ENCODE data around the gene CTDSPL2.
"Not testable (repeated sequence)": the region's sequence is repeated elsewhere in the genome, so short reads cannot be mapped to it uniquely, and the experiment has no call there.

CTDSPL2 gene

DNA sequence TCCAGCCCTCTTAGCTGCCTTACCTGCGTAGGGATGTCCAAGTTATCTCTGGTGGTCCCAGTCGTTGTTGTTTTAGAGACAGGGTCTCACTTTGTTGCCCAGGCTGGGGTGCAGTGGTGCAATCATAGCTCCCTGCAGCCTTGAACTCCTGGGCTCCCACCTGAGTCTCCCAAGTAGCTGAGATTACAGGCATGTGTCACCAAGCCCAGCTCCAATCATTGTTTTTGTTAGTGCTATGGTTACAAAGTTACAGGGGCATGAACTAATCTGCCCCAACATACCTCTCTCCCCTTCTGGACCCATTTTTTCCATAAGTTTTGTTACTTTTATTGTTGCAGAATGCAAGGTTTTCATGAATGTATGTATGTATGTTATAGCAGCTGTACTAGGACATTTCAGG is 54.7 kb downstream of the CTDSPL2 start:
- no peak for DNase-seq (ENCODE audit: low read depth, low spot score)

DNA sequence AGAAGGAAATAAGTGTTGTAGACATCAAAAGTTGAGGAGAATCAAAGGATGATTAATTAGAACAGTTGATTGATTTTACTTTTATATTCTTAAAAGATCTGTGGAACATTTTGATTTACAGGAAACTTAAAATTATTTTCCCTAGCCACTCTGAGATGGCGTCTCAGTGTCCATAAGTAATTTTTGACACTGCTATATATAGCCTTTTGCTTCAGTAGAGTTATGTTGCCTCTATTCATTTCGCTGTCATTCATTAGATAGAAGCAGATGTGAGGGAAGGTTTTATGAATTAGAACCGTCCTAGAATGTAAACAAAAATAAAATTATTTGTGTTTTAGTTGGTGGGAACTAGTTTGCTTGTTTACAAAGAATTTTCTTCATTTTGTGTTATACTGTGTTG is 58.5 kb downstream of the CTDSPL2 start:
- no peak for DNase-seq (ENCODE audit: low read depth, low spot score)

DNA sequence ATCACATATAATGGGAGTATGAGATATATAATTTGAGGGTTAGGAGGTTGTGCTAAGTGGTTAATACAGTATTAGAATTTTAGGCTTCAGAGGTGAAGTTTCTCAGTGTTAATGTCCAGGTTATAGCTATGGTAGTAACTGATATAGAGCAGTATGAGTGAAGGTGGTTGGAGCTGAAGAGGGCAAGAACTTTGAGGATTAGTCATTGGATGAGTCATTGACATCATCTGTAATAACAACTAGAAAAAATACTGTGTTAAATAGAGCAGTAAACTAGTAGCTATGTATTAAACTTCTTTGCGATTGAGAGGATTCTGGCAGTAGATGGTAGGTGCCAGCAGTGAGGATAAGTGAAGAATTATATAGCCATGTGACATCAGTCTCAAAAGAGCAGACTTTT is 62.0 kb downstream of the CTDSPL2 start:
- no peak for DNase-seq (ENCODE audit: low read depth, low spot score)

DNA sequence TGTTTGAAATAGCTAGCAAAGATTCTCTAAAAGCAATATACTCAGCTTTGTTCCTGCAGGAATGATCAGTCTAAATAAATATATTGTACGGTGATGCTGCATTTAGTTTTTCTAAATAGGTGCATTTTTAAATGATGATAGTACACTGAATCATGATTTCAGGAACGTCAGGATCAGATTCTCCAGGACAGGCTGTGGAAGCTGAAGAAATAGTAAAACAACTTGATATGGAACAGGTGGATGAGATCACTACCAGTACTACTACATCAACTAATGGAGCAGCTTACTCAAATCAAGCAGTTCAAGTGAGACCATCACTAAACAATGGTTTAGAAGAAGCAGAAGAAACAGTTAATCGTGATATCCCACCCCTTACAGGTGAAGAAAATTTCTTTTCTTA is 63.2 kb downstream of the CTDSPL2 start:
- no peak for DNase-seq (ENCODE audit: low read depth, low spot score)

DNA sequence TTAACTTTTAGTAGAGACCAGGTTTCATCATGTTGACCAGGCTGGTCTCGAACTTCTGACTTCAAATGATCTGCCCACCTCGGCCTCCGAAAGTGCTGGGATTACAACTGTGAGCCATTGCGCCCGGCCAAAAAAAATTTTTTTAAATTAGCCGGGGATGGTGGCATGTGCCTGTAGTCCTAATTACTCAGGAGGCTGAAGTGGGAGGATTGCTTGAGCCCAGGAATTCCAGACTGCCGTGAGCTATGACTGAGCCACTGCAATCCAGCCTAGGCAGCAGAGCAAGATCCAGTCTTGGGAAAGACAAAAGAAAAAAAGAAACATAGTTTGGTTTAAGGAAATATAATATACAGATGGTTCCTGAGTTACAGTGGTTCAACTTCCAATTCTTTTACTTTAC is 64.6 kb downstream of the CTDSPL2 start:
- DNase-seq (ENCODE audit: low read depth, low spot score): no peak

DNA sequence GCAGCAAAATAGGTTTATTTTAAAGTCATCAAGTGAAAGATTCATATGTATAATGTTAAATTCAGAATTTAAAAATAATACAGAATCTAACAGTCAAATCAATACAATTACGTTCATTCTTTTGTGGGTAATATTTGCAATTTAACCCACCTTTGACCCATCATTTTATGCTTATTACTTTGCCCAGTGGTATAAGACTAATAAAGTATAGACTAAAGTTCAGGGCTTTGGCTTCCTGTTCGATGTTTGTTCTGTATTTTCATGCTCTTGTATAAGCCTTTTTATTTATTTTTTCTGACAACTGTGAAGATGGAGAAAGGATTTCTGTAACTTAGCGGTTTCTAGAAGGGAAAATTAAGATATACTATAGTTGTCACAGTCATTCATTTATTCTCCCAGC is 65.2 kb downstream of the CTDSPL2 start:
- no peak for DNase-seq (ENCODE audit: low read depth, low spot score)

DNA sequence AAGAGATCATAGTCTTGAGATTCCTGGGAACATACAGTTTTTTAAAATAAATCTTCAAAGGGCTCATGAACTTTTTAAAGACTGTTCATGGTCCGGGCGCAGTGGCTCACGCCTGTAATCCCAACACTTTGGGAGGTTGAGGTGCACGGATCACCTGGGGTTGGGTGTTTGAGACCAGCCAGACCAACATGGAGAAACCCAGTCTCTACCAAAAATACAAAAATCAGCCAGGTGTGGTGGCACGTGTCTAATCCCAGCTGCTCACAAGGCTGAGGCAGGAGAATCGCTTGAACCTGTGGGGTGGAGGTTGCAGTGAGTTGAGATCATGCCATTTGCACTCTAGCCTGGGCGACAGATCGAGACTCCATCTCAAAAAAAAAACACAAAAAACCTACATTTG is 68.1 kb downstream of the CTDSPL2 start:
- no peak for DNase-seq (ENCODE audit: low read depth, low spot score)

DNA sequence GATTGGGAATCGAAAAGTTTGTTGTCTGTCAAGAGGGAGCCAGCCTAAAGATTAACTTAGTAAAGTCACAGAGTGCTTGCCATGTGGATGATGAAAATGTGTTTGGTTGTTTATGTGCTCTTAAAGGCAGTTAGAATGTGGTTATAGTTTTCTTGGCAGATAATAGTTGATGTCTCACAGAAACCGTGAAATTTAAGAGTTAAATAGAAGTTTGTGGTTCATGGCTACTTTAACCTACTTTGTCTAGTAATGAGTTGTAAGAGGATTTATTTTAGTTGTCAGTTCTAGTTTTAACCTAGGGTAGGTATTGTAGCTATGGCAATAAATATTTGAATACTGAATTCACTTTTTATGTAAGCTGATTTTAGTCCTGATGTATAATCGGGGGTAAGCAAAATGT is 73.1 kb downstream of the CTDSPL2 start:
- no peak for DNase-seq (ENCODE audit: low read depth, low spot score)

DNA sequence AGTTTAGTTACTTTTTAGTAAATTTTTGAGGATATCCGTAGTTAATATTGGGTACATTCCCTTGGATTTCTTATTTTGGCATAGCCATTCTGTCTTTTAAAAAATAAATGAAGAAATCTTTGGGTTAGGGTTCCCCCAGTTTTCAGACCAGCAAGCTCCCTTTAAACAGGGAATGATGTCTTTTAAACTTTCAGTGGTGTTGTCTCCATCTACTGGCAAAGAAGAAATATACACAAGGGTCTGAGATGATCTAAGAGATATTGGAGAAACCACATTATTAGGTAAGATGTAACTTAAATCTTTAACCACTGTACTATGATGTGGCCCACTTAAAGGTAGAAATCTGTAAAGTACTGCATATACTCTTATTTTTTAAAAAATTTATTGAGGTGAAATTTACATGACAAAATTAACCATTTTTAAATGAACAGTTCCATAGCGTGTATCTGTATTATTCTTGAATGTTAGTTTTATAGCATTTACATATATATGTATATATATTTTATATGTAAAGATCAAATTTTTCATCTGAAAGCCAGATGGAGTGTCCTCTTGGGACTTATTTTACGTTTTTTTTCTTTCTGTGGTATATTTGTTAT is 74.4 kb downstream of the CTDSPL2 start:
- DNase-seq (ENCODE audit: low read depth, low spot score): no peak

DNA sequence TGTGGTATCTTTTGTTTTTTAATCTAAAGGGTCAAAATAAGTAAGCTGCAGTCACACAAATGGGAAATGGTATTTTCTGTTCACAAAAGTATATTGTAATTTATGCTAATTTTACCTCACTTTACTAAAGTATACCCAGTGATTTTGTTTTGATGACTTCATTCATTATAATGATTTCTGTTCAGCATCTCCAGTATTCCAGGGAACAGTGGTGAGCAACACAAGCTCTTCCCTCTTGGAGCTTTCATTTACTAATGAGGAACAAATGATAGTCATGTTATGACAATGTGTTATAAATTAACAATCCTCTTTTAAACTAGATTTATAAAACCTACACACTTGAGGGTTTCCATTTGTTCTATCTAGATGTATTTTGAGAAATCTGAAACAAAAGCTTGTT is 89.0 kb downstream of the CTDSPL2 start:
- no peak for DNase-seq (ENCODE audit: low read depth, low spot score)

DNA sequence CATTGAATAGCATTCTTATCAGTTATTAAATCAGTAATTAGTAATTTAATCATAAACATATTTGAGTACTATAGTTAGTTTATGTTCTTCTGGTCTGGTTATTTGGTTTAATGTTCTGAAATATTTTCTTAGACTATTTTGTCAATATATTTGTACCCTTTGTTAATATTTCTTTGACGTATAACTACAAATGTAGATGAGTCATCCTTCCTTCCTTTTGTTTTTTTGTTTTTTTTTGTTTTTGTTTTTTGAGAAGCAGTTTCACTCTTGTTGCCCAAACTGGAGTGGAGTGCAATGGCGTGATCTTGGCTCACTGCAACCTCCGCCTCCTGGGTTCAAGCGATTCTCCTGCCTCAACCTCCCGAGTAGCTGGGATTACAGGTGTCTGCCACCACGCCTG is 92.1 kb downstream of the CTDSPL2 start:
- no peak for DNase-seq (ENCODE audit: low read depth, low spot score)

DNA sequence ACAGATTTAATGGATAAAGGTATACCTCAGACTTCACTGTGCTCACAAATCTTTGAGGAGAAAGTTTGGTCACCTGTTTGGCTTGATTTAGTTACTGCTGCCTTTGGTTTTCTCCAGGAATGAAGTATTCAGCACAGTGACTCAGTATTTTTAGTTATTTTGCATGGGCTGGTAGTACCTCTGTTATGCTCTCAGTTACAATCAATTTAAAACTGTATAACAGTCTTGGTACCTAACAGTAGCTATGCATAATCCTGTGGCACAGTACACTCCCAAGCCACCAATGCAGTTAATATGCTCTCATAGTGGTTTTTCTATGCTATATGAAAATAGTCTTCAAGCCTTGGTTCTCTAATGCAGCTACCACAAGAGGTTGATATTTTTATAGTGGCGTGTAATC is 97.6 kb downstream of the CTDSPL2 start:
- no peak for DNase-seq (ENCODE audit: low read depth, low spot score)

DNA sequence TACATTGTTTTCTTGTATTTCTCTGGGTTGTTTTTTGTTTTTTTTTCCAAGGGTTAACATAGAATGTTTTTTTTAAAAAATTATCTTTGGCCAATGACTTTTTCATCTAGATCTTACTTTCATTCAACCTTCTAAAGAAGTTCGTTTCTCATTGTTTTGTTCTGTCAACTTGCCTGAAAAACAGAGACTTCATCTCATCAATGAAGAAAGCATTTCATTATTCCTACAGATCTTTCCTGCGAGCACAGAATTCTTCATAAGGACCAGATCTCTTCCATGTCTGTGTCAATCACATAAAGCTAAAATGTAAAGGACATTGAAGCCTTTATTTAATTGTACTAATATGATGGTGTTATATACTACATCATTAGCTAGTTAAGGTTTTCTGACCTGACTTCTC is 99.8 kb downstream of the CTDSPL2 start:
- DNase-seq (ENCODE audit: low read depth, low spot score): no peak

DNA sequence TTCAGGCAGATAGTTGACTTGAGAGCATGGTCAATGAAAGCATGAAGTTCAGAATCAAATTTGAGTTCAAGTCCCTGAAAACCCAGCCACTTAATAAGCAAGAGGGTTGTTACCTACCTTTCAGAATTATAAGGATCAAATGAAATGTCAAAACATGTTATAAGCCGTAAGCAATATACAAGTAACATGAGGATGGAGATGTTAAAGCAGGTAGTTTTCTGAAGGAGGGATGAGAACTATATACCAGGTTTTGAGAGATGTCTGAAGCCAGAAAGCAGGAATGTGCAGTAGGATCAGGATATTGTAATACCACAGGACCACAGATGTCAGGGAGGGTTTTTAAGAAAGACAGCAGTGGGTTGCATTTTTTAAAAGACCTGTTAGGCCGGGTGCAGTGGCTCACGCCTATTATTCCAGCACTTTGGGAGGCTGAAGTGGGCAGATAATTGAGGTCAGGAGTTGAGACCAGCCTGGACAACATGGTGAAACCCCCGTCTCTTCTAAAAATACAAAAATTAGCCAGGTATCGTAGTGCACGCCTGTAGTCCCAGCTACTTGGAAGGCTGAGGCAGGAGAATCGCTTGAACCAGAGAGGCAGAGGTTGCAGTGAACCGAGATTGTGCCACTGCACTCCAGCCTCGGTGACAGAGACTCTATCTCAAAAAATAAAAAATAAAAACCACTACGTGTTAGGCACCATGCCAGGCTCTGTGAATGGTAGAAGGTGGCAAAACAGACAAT is 102.6 kb downstream of the CTDSPL2 start:
- DNase-seq (ENCODE audit: low read depth, low spot score): no peak

DNA sequence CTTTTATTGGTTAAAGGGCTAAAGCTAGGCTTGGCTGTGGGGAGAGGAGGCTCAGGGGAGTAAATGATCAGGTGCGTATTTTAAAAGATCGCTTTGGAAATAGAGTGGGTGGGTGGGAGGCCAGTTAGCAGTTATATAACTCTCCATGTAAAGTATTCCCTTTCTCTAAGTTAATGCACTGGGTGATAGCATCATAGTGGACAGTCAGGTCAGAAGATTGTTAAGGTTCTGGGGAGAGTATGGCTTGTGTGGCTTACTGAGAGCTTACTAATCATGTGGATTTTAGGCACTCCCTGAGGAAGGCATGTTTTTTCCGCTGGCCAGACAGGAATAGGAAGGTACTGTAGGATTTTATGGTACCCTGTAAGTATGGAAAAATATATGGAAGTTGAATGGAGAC is 103.2 kb downstream of the CTDSPL2 start:
- DNase-seq (ENCODE audit: low read depth, low spot score): no peak

DNA sequence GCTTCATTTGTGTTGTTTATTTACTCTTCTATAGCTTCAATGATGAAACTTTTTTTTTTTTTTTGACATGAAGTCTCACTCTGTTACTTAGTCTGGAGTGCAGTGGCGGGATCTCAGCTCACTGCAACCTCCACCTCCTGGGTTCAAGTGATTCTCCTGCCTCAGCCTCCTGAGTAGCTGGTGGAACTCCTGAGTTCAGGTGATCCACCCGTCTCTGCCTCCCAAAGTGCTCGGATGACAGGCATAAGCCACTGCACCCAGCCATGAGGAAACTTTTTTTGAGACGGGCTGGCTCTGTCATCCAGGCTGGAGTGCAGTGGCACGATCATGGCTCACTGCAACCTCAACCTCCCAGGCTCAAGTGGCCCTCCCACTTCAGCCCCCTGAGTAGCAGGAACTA is 104.8 kb downstream of the CTDSPL2 start:
- not testable (repeated sequence) for DNase-seq (ENCODE audit: low read depth, low spot score)

DNA sequence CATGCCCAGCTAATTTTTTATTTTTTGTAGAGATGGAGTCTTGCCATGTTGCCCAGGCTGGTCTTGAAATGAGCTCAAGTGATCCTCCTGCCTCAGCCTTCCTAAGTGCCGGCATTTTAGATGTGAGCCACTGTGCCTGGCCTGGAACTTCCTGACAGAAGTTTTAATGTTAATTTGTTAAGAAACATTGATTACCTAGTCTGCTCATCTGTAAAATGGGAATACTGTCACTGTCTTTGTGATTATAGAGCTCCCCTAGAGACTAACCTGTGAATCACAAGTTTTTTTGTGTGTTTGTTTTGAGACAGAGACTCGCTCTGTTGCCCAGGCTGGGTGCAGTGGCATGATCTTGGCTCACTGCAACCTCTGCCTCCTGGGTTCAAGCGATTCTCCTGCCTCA is 105.3 kb downstream of the CTDSPL2 start:
- no peak for DNase-seq (ENCODE audit: low read depth, low spot score)

DNA sequence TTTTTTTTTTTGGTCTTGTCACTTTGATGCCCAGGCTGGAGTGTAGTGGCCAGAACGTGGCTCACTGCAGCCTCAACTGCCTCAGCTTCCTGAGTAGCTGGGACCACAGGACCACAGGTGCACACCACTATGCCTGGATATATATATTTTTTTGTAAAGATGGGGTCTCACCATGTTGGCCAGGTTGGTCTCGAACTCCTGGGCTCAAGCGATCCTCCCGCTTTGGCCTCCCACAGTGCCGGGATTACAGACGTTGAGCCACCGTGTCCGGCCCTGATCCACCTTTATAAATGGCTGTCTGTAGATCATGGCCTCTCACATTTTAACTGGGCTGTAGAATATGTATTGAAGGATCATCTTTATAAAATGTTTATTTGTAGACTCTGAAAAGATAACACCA is 107.7 kb downstream of the CTDSPL2 start:
- no peak for DNase-seq (ENCODE audit: low read depth, low spot score)

DNA sequence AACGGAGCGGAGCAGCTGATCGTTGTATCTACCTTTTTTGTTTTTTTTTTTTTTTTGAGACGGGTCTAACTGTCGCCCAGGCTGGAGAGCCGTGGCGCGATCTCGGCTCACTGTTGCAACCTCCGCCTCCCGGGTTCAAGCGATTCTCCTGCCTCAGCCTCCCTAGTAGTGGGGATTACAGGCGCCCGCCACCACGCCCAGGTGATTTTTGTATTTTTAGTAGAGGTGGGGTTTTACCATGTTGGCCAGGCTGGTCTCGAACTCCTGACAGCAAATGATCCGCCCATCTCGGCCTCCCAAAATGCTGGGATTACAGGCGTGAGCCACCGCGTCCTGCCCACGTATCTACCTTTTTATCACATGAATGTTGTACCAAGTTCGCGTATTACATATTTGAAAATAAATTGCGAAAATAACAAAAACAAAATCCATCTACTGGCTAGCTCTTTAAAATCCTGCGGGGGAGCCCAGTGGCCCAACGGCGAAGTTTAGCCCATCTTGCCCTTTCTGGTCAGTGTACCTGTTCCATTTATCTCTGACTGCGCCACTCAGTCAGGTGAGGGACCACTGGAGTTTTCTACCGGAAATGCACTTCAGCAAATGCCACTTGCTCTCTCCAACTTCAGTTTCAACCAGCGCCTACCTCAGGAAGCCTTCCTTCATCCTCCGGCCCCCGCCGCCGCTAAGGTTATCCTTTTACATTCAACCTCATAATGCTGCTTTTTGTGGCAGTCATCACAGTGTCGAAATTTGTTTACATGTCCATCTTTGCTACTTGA is 108.3 kb downstream of the CTDSPL2 start:
- DNase-seq (ENCODE audit: low read depth, low spot score): no peak

DNA sequence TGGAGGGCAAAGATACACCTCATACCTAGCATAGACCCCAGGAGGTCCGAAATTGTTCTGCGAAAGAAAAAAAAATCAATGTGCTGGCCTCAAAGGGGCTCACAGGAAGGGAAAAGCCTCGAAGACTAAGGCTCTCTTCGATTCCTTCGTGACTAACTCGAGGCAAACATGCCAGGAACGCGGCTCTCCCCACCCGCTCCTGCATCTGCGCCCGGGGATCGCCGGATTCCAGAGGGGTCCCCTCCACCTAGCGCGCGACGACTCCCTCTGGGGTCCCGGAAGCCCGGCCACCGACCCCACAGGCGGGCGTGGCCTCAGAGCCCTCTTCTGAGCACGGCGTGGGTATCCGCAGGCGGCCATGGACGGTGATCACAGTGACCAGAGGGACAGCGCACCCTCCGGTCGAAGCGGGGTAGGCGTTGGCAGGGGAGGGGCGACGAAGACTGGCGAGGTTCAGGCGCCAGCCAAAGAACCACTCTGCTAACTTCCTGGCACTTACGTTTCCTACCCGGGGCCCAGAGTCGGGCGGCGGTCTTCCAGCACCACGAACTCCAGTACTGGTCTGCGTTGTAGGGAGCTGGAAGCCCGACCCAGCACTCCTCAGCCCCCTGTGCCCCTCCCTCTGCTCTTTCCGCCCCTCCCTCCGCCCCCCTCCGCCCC is 109.0 kb downstream of the CTDSPL2 start:
- no peak for DNase-seq (ENCODE audit: low read depth, low spot score)

DNA sequence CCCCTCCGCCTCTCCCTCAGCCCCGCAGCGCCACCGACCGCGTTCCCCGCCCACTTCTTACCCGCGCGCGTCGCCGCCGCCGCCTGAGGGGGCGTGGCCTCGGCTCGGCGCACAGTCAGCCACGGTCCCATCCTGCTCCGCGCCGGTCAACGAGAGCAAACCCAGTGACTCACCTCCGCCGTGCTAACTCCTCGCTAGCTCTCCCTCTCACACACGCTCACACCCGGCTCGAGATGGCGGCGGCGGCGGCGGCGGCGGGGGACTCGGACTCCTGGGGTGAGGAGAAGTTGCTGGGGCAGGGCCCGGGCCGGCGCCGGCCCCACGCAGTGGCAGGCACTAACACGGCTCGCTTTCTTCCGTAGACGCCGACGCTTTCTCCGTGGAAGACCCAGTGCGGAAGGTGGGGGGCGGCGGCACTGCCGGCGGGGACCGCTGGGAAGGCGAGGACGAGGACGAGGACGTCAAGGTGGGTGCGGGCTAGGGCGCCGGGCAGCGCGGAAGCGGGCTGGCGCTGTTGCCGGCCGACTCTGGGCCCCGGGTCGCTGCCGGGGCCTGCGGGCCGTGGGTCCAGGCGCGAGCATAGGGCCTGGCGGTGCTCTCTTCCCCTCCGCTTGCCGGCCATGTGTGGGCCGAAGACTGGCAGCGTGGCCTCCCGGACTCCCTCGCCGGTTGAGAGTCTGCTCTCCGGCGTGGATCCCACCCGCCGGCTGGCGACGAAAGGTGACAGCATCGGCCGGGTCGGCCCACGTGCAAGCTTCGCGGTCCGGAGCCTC is 109.7 kb downstream of the CTDSPL2 start, which contains the start of gene EIF3J:
Gene EIF3J (plus strand): TSS at position 186 of the 773 bp plus-strand sequence. CDS start 48 bp downstream, at position 234.
- peak; percentile 87 for DNase-seq (ENCODE audit: low read depth, low spot score)
